Fibroblast of lung (primary cell): ENCODE data around the gene OR52R1.

Experiments
- EZH2 ChIP-seq: IDR thresholded peaks from 2 replicates; pipeline ENCODE4 v1.5.1; 2012; ENCODE audit warnings: low read length, control low read depth, mild to moderate bottlenecking; ENCODE audit errors: missing control alignments
- TF ChIP-seq, protein P1 (sequence below), 2 donors: IDR thresholded peaks in 1 of 2; conservative IDR thresholded peaks in 1 of 2; 1 replicate in 1 of 2; 2 replicates in 1 of 2; pipeline ENCODE4 v1.5.1; 2011 to 2012; ENCODE audit warnings: low read length in 2 of 2, control low read depth in 1 of 2, inconsistent platforms in 1 of 2, low read depth in 1 of 2, mild to moderate bottlenecking in 1 of 2

DNA sequence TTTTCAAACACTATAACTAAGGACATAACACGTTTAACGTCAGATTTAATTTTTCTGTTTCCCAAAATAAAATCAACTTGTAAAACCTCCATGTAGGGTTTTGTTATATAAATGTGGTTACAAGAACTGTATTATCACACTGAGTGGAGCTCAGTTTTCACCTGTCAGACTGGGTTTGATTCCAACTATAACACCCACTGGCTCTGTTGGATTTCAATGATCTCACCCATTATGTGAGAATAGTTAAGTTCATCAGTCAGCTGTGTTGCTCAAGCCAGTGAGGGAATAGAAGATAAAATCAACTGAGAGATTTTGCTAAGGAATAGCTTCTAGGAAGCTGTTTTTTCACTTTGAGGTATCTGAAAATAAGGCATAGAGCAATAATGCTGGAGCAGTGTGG is 5.1 kb upstream of the OR52R1 start:
- TF ChIP-seq, protein P1, sequence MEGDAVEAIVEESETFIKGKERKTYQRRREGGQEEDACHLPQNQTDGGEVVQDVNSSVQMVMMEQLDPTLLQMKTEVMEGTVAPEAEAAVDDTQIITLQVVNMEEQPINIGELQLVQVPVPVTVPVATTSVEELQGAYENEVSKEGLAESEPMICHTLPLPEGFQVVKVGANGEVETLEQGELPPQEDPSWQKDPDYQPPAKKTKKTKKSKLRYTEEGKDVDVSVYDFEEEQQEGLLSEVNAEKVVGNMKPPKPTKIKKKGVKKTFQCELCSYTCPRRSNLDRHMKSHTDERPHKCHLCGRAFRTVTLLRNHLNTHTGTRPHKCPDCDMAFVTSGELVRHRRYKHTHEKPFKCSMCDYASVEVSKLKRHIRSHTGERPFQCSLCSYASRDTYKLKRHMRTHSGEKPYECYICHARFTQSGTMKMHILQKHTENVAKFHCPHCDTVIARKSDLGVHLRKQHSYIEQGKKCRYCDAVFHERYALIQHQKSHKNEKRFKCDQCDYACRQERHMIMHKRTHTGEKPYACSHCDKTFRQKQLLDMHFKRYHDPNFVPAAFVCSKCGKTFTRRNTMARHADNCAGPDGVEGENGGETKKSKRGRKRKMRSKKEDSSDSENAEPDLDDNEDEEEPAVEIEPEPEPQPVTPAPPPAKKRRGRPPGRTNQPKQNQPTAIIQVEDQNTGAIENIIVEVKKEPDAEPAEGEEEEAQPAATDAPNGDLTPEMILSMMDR (conservative IDR thresholded peaks at IDR 0.05 in 1 of 2, IDR thresholded peaks at IDR 0.05 in 1 of 2; ENCODE audit: low read depth in 1 of 2, low read length in 2 of 2) = no peak
- TF ChIP-seq EZH2 = no peak
